Suprapubic skin (tissue), 4 donors: ENCODE data around the gene ASTN2. TPM values are rescaled to one million over a fixed set of nuclear protein-coding genes. Genes with fewer than 3 reads are reported as not detected.
"Not testable (repeated sequence)": the region's sequence is repeated elsewhere in the genome, so short reads cannot be mapped to it uniquely, and the experiment has no call there.

Experiments used
- DNase-seq, 2 donors: peaks; one replicate each; pipeline ENCODE4 v3.0.0-alpha.2; 2019; ENCODE audit warnings: low spot score in 2 of 2
- H3K27ac ChIP-seq: fragments of 200-600 bp; sonication (generic); one replicate; pipeline ENCODE4 v1.5.1; 2019
- H3K27me3 ChIP-seq: fragments of 200-600 bp; sonication (generic); one replicate; pipeline ENCODE4 v1.5.1; 2019
- H3K36me3 ChIP-seq: fragments of 200-600 bp; sonication (generic); one replicate; pipeline ENCODE4 v1.5.1; 2019
- H3K4me1 ChIP-seq: fragments of 200-600 bp; sonication (generic); one replicate; pipeline ENCODE4 v1.5.1; 2019
- H3K4me3 ChIP-seq: fragments of 200-600 bp; sonication (generic); one replicate; pipeline ENCODE4 v1.5.1; 2019; ENCODE audit warnings: mild to moderate bottlenecking
- H3K9me3 ChIP-seq: fragments of 200-600 bp; sonication (generic); one replicate; pipeline ENCODE4 v1.5.1; 2019
- EP300 ChIP-seq: sonication (generic); formaldehyde crosslinking; IDR thresholded peaks from one replicate; pipeline ENCODE4 v1.6.1; 2017; ENCODE audit warnings: antibody characterized with exemption
- POLR2A ChIP-seq, 2 donors: fragments of 450-650 bp; IDR thresholded peaks; one replicate each; pipeline ENCODE4 v1.6.1; 2017; ENCODE audit warnings: antibody characterized with exemption in 2 of 2, mild to moderate bottlenecking in 2 of 2, moderate library complexity in 2 of 2
- POLR2AphosphoS5 ChIP-seq, 3 donors: sonication (generic); formaldehyde crosslinking; IDR thresholded peaks; one replicate each; pipeline ENCODE4 v1.6.1; 2017; ENCODE audit warnings: antibody characterized with exemption in 3 of 3
- WGBS: methylation state at CpG from one replicate; pipeline ENCODE4 v1.1.5; 2018; 5-methylcytosine and 5-hydroxymethylcytosine counted together
- total RNA-seq, 4 donors: library from RNA; depleted of rRNA; stranded (reverse); fragments of >200 nt; gene quantifications; one replicate each; pipeline ENCODE4 v1.1.0, GENCODE V29; 2016
- TF ChIP-seq, protein P1 (sequence below), 2 donors: fragments of 200-600 bp in 1 of 2; fragments of 450-650 bp in 1 of 2; sonication (generic) in 1 of 2; IDR thresholded peaks; one replicate each; pipeline ENCODE4 v1.5.1; 2016 to 2019; ENCODE audit warnings: antibody characterized with exemption in 2 of 2, mild to moderate bottlenecking in 1 of 2, moderate library complexity in 1 of 2

Gene ASTN2
- total RNA-seq, 4 donors from 2014 or later: 2.0 to 6.9 (median 3.8) TPM

DNA sequence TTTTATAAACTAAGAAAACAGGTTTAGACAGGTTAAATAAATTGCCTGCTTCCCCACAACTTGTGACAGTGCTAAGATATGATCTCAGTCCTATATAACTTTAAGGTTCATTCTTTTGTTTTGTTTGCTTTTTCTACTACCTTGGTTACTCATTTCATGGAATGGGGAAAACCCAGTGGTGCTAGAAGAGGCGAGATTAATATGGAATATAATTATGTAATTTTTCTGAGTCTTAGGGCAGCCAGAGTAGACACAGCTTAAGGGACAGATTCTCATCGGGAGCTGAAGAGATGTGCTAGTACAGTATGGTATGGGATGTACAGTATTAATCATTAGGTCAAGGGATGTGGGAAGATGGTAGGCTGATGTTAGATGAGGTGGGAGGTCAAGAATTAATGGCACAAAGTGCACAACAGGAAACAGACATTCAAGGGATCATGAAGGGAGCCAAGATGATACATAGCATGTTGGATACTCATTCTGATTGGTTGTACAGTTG lies 721.6 kb downstream of the ASTN2 start:
- H3K4me3 ChIP-seq: no peak overlapping the region
- 27% methylated on average over 2 of the region's 2 CpGs for WGBS
- H3K9me3 ChIP-seq: no peaks in the 10 kb centered on the region
- no peaks in the 10 kb centered on the region for H3K27me3 ChIP-seq
- no peak for DNase-seq
- peaks cover 28% of the 10 kb centered on the region for H3K4me1 ChIP-seq
- H3K27ac ChIP-seq: no peak overlapping the region
- TF ChIP-seq POLR2AphosphoS5 (IDR thresholded peaks at IDR 0.05): no peak
- no peak for TF ChIP-seq POLR2A (IDR thresholded peaks at IDR 0.05)
- TF ChIP-seq EP300: no peak
- TF ChIP-seq, protein P1, sequence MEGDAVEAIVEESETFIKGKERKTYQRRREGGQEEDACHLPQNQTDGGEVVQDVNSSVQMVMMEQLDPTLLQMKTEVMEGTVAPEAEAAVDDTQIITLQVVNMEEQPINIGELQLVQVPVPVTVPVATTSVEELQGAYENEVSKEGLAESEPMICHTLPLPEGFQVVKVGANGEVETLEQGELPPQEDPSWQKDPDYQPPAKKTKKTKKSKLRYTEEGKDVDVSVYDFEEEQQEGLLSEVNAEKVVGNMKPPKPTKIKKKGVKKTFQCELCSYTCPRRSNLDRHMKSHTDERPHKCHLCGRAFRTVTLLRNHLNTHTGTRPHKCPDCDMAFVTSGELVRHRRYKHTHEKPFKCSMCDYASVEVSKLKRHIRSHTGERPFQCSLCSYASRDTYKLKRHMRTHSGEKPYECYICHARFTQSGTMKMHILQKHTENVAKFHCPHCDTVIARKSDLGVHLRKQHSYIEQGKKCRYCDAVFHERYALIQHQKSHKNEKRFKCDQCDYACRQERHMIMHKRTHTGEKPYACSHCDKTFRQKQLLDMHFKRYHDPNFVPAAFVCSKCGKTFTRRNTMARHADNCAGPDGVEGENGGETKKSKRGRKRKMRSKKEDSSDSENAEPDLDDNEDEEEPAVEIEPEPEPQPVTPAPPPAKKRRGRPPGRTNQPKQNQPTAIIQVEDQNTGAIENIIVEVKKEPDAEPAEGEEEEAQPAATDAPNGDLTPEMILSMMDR (IDR thresholded peaks at IDR 0.05): no peak
- peaks cover 7% of the 10 kb centered on the region for H3K36me3 ChIP-seq

DNA sequence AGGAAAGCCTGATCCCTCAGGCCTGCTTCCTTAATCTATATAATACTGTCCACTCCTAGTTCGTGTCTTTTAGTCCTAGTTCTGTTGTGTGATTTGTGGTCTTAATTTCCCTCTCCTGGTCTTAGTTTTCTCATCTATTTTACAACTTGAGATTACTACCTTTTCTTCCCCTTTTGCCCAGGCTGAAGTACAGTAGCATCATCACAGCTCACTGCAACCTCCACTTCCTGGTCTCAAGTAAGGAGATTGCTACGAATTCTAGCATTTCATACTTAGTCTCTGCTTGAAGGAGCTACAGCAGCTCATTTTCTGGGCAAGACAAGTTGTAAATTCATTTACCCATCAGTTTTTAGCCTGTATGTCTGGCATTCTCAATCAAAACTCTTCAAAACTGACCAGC lies 722.2 kb downstream of the ASTN2 start:
- peaks cover under 1% of the 10 kb centered on the region for H3K36me3 ChIP-seq
- peaks cover 35% of the 10 kb centered on the region for H3K4me1 ChIP-seq
- no peak for DNase-seq
- 63% methylated on average over 2 of the region's 2 CpGs for WGBS
- no peak overlapping the region for H3K27ac ChIP-seq
- TF ChIP-seq EP300 (no peak), POLR2A (IDR thresholded peaks at IDR 0.05) (no peak), POLR2AphosphoS5 (IDR thresholded peaks at IDR 0.05) (no peak)
- TF ChIP-seq, protein P1 (IDR thresholded peaks at IDR 0.05): no peak
- H3K9me3 ChIP-seq: no peaks in the 10 kb centered on the region
- no peaks in the 10 kb centered on the region for H3K27me3 ChIP-seq
- no peak overlapping the region for H3K4me3 ChIP-seq

DNA sequence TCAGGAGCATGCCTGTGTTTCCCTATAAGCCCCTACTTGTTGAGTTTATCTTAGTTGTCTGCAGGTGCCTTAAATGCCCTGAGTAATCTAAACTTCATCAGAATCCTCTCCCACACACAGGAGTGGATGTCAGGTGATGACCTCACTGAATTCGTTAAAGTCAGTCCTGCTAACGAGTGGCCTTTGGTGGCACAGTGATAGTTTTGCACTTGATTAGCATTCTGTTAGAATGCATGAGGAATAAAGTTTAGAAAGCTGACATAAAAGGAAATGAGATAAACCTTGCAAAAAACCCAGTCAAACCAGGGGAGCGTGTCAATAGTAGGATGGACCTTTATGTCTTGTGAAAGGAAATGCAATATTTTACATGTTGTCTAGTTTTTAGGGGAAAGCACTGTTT lies 723.2 kb downstream of the ASTN2 start:
- no peaks in the 10 kb centered on the region for H3K36me3 ChIP-seq
- H3K4me3 ChIP-seq: no peak overlapping the region
- 92% methylated on average over 3 of the region's 3 CpGs for WGBS
- TF ChIP-seq, protein P1 (IDR thresholded peaks at IDR 0.05): no peak
- no peak for TF ChIP-seq POLR2A (IDR thresholded peaks at IDR 0.05)
- no peak for TF ChIP-seq EP300
- no peak for TF ChIP-seq POLR2AphosphoS5 (IDR thresholded peaks at IDR 0.05)
- no peak overlapping the region for H3K27ac ChIP-seq
- no peaks in the 10 kb centered on the region for H3K9me3 ChIP-seq
- DNase-seq: no peak
- H3K4me1 ChIP-seq: peaks cover 40% of the 10 kb centered on the region
- H3K27me3 ChIP-seq: no peaks in the 10 kb centered on the region

DNA sequence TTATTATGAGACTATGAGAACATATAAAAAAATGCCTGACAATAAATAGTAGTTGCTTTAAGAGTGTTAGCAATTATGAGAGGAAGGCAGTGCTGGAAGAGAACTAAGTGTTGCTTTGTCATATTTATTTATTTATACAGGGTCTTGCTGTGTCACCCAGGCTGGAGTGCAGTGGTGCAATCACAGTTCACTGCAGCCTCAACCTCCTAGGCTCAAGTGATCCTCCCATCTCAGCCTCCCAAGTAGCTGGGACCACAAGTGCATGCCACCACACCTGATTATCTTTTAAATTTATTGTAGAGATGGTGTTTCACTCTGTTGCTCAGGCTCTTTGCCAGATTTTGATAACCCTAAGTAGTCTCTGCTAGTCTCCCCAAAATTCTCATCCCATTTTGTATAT lies 724.1 kb downstream of the ASTN2 start:
- H3K4me3 ChIP-seq, H3K9me3 ChIP-seq, H3K27ac ChIP-seq, DNase-seq, H3K36me3 ChIP-seq, H3K27me3 ChIP-seq: not testable (repeated sequence)
- H3K4me1 ChIP-seq: peaks cover 44% of the 10 kb centered on the region

DNA sequence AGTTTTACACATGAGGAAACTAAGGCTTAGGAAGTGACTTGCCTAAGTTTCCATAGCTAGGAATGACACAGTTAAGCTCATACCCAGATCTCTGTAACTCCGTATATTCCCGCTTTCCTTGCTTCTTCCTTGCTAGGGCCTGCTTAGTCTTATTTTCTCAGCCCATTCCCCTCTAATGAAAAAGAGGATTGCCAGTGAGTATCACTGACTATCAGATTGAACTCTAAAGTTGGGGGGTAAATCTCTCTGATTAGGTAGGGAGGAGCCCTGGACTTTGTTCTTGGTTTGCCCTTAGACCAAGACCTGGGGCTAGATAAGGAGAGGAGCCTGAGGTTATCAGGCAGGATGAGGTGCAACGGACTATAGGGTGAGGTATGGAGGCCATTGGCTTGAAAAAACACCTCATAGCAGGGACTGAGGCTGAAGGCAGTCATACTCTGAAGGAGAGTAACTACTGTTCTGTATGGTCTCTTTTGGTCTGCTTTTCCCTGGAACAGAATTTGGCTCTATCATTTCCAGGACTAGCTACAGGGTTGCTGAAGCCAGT lies 725.3 kb downstream of the ASTN2 start:
- H3K4me1 ChIP-seq: peaks cover 44% of the 10 kb centered on the region

More for the DNA sequence above, 725.3 kb downstream of the ASTN2 start:
- no peaks in the 10 kb centered on the region for H3K9me3 ChIP-seq
- DNase-seq: no peak
- H3K27me3 ChIP-seq: no peaks in the 10 kb centered on the region
- no peak overlapping the region for H3K27ac ChIP-seq
- no peaks in the 10 kb centered on the region for H3K36me3 ChIP-seq
- WGBS: 87% methylated on average over 3 of the region's 3 CpGs
- H3K4me3 ChIP-seq: no peak overlapping the region
- no peak for TF ChIP-seq POLR2AphosphoS5 (IDR thresholded peaks at IDR 0.05)
- TF ChIP-seq EP300: no peak
- no peak for TF ChIP-seq POLR2A (IDR thresholded peaks at IDR 0.05)
- TF ChIP-seq, protein P1 (IDR thresholded peaks at IDR 0.05): no peak
